ENCODE data around the gene RNF224.

GRCh38 chr9:137236936-137237421 is 9.7 kb downstream of the RNF224 start:
- TF ChIP-seq CTCF (IDR thresholded peaks at IDR 0.05; ENCODE audit: borderline replicate concordance, extremely low read depth, low read length, poor library complexity, severe bottlenecking) (no peak), EZH2 (IDR thresholded peaks at IDR 0.05; ENCODE audit: borderline replicate concordance, low read depth, low read length, severe bottlenecking) (no peak)

All from DND-41 (cell line).